ENCODE data around the gene MTMR2. TPM values are rescaled to one million over a fixed set of nuclear protein-coding genes. Genes with fewer than 3 reads are reported as not detected.
"Not testable (repeated sequence)": the region's sequence is repeated elsewhere in the genome, so short reads cannot be mapped to it uniquely, and the experiment has no call there.

MTMR2 gene
- polyA plus RNA-seq, 1 of the 3 experiments (the other 2 are of a cell fraction), result 8.6 TPM

- Histone ChIP-seq H3K27ac (ENCODE audit: low read depth in 2 of 2, low read length in 1 of 2) (peak overlapping the region in 1 of 2 experiments; percentile 91; a peak in 2 of 4 replicates), H3K9me3 (no peaks in the 10 kb centered on the region; the same call in 1 of the 2 replicates), H3K9ac (peak overlapping the region; percentile 6; the same call in 1 of the 2 replicates), H3K9me2 (peaks cover 6% of the 10 kb centered on the region; the same call in 1 of the 2 replicates), H4K20me1 (ENCODE audit: insufficient read depth) (no peaks in the 10 kb centered on the region), H3K4me2 (no peak overlapping the region; the same call in 1 of the 2 replicates), H3K79me2 (ENCODE audit: insufficient read depth) (peaks cover 18% of the 10 kb centered on the region), H3K27me3 (ENCODE audit: insufficient read depth) (no peaks in the 10 kb centered on the region), H3K4me1 (ENCODE audit: control insufficient read depth in 1 of 2, insufficient read depth in 2 of 2, low read depth in 1 of 2, low read length in 1 of 2) (peaks cover 0 to 5% of the 10 kb centered on the region in 2 experiments; a peak in 1 of 4 replicates), H2AFZ (ENCODE audit: low read depth) (no peak overlapping the region), H3F3A (replicated peaks; ENCODE audit: insufficient read depth) (peaks cover 29% of the 10 kb centered on the region), H3K36me3 (replicated peaks in 1 of 2; ENCODE audit: control insufficient read depth in 1 of 2, insufficient read depth in 2 of 2, low read length in 1 of 2) (peaks cover 24 to 31% of the 10 kb centered on the region in 2 experiments), H3K4me3 (ENCODE audit: low read depth in 2 of 2, low read length in 1 of 2) (no peak overlapping the region)
- POLR2A ChIA-PET, result no interaction called here
- WGBS (ENCODE audit: low lambda C conversion rate), result 19% methylated on average over 2 of the region's 2 CpGs
- no peak for DNase-seq
- TF ChIP-seq EZH2phosphoT487 (IDR thresholded peaks at IDR 0.05; ENCODE audit: borderline replicate concordance, low read depth) (no peak), RXRA (IDR thresholded peaks at IDR 0.05; ENCODE audit: borderline replicate concordance, low read depth) (peak; percentile 70; the same call in 1 of the 2 replicates), USF1 (IDR thresholded peaks at IDR 0.05; ENCODE audit: borderline replicate concordance, low read depth) (no peak), ZBTB33 (IDR thresholded peaks at IDR 0.05; ENCODE audit: borderline replicate concordance, low read depth) (peak; percentile 33; the same call in 1 of the 2 replicates), TCF12 (IDR thresholded peaks at IDR 0.05) (peak; percentile 85), TEAD4 (IDR thresholded peaks at IDR 0.05; ENCODE audit: borderline replicate concordance, insufficient read depth) (peak; percentile 58; the same call in 1 of the 2 replicates), JUND (IDR thresholded peaks at IDR 0.05) (peak; percentile 82), POLR2AphosphoS5 (IDR thresholded peaks at IDR 0.05; ENCODE audit: low read depth, low read length) (0 out of 2 replicates have a peak, but pooled peaks have one; percentile 27), FOSL2 (IDR thresholded peaks at IDR 0.05; ENCODE audit: borderline replicate concordance, low read depth) (peak; percentile 83), NFIC (IDR thresholded peaks at IDR 0.05; ENCODE audit: borderline replicate concordance) (peak; percentile 49; the same call in 1 of the 2 replicates), EP300 (IDR thresholded peaks at IDR 0.05; ENCODE audit: borderline replicate concordance in 1 of 2, low read depth in 1 of 2, low read length in 1 of 2) (peak in 1 of 2 experiments; percentile 64; a peak in 1 of 4 replicates)
- TF ChIP-seq, protein P1, sequence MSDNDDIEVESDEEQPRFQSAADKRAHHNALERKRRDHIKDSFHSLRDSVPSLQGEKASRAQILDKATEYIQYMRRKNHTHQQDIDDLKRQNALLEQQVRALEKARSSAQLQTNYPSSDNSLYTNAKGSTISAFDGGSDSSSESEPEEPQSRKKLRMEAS (IDR thresholded peaks at IDR 0.05; ENCODE audit: low read depth), result peak; percentile 48; the same call in 1 of the 2 replicates
- TF ChIP-seq, protein P2, sequence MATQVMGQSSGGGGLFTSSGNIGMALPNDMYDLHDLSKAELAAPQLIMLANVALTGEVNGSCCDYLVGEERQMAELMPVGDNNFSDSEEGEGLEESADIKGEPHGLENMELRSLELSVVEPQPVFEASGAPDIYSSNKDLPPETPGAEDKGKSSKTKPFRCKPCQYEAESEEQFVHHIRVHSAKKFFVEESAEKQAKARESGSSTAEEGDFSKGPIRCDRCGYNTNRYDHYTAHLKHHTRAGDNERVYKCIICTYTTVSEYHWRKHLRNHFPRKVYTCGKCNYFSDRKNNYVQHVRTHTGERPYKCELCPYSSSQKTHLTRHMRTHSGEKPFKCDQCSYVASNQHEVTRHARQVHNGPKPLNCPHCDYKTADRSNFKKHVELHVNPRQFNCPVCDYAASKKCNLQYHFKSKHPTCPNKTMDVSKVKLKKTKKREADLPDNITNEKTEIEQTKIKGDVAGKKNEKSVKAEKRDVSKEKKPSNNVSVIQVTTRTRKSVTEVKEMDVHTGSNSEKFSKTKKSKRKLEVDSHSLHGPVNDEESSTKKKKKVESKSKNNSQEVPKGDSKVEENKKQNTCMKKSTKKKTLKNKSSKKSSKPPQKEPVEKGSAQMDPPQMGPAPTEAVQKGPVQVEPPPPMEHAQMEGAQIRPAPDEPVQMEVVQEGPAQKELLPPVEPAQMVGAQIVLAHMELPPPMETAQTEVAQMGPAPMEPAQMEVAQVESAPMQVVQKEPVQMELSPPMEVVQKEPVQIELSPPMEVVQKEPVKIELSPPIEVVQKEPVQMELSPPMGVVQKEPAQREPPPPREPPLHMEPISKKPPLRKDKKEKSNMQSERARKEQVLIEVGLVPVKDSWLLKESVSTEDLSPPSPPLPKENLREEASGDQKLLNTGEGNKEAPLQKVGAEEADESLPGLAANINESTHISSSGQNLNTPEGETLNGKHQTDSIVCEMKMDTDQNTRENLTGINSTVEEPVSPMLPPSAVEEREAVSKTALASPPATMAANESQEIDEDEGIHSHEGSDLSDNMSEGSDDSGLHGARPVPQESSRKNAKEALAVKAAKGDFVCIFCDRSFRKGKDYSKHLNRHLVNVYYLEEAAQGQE (IDR thresholded peaks at IDR 0.05; ENCODE audit: low read depth, low read length), result no peak
- TF ChIP-seq, protein P3, sequence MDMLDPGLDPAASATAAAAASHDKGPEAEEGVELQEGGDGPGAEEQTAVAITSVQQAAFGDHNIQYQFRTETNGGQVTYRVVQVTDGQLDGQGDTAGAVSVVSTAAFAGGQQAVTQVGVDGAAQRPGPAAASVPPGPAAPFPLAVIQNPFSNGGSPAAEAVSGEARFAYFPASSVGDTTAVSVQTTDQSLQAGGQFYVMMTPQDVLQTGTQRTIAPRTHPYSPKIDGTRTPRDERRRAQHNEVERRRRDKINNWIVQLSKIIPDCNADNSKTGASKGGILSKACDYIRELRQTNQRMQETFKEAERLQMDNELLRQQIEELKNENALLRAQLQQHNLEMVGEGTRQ (IDR thresholded peaks at IDR 0.05; ENCODE audit: borderline replicate concordance, low read depth, low read length), result no peak
- CTCF ChIA-PET, result no interaction called here
Measured at GRCh38 chr11:95877291-95877690, 46.6 kb downstream of the MTMR2 start.

GRCh38 chr11:95870877-95871276, 53.0 kb downstream of the MTMR2 start:
- DNase-seq; H3K4me2 ChIP-seq; H3K79me2 ChIP-seq (ENCODE audit: insufficient read depth); H3K27ac ChIP-seq (ENCODE audit: low read depth in 2 of 2, low read length in 1 of 2); H2AFZ ChIP-seq (ENCODE audit: low read depth); H3K4me1 ChIP-seq (ENCODE audit: control insufficient read depth in 1 of 2, insufficient read depth in 2 of 2, low read depth in 1 of 2, low read length in 1 of 2); H3F3A ChIP-seq (replicated peaks; ENCODE audit: insufficient read depth); POLR2A ChIA-PET; H3K27me3 ChIP-seq (ENCODE audit: insufficient read depth); H3K9me3 ChIP-seq; H3K4me3 ChIP-seq (ENCODE audit: low read depth in 2 of 2, low read length in 1 of 2); H3K36me3 ChIP-seq (replicated peaks in 1 of 2; ENCODE audit: control insufficient read depth in 1 of 2, insufficient read depth in 2 of 2, low read length in 1 of 2); H3K9me2 ChIP-seq; H4K20me1 ChIP-seq (ENCODE audit: insufficient read depth); CTCF ChIA-PET; H3K9ac ChIP-seq: not testable (repeated sequence)
- 96% methylated on average over 3 of the region's 3 CpGs for WGBS (ENCODE audit: low lambda C conversion rate)
